GM21576 (cell line): ENCODE results near the gene SMO.

Source experiments
- ATAC-seq: cut with Tn5 transposase; IDR thresholded peaks from one replicate; pipeline ENCODE4 v1.9.1; 2021; ENCODE audit warnings: mild to moderate bottlenecking, moderate library complexity; ENCODE audit not compliant: unreplicated experiment

SMO gene

DNA sequence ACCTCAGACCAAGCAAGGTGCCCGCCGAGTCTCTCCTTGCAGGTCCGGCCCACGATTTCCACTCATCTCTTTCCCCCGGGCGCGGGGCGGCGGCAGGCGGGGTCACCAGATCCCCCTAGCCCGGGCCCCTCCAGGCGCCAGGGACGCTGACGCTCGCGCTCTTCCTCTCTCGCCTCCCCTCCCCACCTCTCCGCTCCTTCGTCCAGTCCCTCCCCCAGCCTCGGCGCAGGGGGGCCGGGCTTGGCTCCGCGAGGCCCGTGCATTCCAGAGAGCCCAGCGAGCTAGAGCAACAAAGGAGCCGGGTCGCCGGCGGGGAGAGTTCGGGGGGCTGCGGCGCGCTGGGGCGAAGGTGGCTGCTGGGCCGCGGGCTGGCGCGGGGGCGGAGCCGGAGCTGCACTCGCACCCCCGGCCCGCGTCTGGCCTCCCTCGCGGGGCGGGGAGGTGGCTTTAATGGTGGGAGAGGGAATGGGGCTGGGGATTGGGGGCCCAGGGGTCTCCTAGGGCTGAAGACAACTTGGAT, at the start of gene SMO:
TSS of gene SMO (plus strand) at position 262 of the 520 bp plus-strand sequence. CDS start 519 bp downstream, outside the sequence.
- ATAC-seq, result no peak

GRCh38 chr7:129143724-129144094, 44.7 kb upstream of the SMO start:
- no peak for ATAC-seq

- ATAC-seq, result peak; percentile 64
These were observed 44.2 kb upstream of the SMO start, which contains the start of gene TSPAN33 for GRCh38 chr7:129144095-129144833. TSPAN33 (plus strand) TSS chr7:129144707; CDS start chr7:129144981, 274 bp downstream.

GRCh38 chr7:129144834-129145668, 43.4 kb upstream of the SMO start:
- no peak for ATAC-seq

DNA sequence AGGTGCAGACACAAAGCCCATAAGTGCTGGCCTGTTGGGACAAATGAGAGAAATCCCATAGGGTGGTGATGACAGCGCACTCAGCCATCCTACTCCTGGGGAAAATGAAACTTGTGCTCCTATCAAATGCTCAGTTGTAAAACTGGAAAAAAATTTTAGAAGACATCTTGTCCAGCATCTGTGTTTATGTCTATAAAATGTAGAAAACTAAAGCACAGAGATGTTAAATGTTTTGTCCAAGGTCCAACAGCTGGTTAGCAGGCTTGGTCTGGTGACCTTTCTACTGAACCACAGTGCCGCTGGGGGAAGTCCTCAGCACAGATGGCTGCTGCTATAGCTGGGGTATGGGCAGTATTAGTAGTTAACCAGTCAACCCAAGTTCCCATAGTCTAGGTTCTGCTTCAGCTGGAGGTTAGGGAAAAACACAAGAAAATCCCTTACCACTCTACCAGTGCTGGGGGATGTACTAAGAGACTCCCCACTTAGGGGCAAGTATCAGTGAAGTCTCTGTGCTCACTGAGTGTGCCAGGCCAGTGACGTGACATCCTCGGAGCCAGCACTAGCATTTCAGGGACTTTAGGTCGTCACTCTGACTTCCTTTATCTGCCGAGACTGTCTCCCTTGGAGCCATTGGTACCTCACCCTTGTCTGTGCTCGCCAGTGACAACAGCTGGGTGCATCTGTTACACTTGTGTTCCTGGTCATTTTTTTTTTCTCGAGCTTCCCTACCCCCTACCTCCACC, 42.0 kb upstream of the SMO start:
- ATAC-seq, result peak; percentile 61

- no peak for ATAC-seq
These were observed 40.7 kb upstream of the SMO start for GRCh38 chr7:129147731-129148130.

- ATAC-seq, result no peak
These were observed 38.9 kb upstream of the SMO start for GRCh38 chr7:129149511-129149910.

GRCh38 chr7:129150199-129150996, 38.0 kb upstream of the SMO start:
- ATAC-seq, result no peak

- no peak for ATAC-seq
These were observed 30.8 kb upstream of the SMO start for GRCh38 chr7:129157651-129158050.

DNA sequence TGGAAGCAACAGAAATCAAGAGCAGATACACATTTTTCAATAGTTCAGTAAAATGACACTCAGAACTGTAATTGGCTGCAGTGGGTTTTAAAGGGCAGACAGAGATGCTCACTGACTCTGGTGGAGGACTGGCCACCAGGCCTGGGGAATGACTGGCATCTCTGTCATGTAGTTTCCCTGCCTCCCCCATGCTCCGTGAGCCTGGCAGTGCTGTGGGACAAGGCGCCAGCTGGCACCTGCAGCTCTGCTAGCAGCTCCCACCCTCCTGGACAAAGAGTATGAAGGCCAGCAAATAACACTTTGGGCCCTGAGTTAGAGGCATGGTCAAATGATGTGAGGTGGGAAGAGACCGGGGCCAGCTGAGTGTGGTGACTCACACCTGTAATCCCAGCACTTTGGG, 28.9 kb upstream of the SMO start:
- ATAC-seq, result no peak

- no peak for ATAC-seq
These were observed 28.1 kb upstream of the SMO start for GRCh38 chr7:129160161-129160905.

GRCh38 chr7:129161524-129162225, 26.8 kb upstream of the SMO start:
- no peak for ATAC-seq

GRCh38 chr7:129162732-129163131, 25.7 kb upstream of the SMO start:
- ATAC-seq, result no peak

DNA sequence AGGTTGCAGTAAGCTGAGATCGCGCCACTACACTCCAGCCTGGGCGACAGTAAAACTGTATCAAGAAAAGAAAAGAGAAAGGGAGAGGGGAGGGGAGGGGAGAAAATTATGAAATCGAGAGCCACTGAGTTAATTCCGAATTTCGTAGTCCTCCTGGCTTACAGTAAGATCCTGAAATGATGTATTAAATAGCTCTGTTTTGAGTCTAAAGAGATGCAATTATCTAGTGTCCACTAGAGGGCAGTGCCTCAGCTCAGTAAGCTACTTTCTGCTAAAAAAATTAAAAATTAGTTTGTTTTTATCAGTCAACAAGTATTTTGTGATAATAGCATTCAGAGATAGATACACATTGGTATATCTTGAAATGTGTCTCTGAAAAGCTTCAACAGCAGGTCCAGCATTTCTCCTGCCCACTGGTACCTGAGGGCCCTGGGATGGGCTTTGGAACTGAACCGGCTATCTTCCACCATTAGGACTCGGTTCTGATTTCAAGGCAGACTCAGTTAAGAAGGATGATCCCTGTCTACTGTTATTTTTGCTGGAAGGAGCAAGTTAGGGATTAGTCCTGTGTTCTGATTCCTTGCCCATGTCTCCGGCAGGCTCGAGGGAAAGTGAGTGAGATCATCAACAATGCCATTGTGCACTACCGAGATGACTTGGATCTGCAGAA, 24.4 kb upstream of the SMO start:
- ATAC-seq, result no peak

DNA sequence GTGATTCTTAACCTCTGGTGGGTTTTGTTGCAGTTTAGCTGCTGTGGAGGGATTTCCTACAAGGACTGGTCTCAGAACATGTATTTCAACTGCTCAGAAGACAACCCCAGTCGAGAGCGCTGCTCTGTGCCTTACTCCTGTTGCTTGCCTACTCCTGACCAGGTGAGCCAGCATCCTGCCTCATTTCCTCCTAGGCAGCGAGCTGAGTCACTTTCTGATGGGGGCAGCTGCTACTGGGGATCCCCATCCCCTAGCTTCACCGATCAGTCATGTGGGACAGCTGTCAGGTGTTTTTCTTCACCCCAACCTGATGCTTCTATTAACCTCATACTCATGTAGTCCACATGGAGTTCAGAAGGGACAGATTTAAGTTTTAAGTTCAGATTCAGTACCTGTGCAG, 21.7 kb upstream of the SMO start:
- peak; percentile 52 for ATAC-seq

DNA sequence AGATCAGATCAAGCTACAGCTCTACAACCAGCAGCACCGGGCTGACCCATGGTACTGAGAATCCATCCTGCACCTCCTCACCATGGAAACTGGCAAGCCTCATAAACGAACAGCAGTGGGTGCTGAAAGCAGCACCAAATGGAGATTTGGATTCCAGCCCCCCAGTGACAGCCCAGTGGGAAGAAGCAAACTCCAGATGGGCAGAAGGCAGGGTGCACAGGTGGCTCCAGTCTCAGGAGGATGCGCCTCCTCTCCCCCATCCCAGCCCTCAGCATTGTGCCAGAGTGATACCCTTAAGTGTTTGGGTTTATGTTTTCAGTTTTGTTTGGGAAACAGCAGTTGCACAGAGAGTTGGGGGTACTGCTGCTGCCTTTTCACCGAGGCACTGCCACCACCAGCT, 20.6 kb upstream of the SMO start:
- no peak for ATAC-seq

DNA sequence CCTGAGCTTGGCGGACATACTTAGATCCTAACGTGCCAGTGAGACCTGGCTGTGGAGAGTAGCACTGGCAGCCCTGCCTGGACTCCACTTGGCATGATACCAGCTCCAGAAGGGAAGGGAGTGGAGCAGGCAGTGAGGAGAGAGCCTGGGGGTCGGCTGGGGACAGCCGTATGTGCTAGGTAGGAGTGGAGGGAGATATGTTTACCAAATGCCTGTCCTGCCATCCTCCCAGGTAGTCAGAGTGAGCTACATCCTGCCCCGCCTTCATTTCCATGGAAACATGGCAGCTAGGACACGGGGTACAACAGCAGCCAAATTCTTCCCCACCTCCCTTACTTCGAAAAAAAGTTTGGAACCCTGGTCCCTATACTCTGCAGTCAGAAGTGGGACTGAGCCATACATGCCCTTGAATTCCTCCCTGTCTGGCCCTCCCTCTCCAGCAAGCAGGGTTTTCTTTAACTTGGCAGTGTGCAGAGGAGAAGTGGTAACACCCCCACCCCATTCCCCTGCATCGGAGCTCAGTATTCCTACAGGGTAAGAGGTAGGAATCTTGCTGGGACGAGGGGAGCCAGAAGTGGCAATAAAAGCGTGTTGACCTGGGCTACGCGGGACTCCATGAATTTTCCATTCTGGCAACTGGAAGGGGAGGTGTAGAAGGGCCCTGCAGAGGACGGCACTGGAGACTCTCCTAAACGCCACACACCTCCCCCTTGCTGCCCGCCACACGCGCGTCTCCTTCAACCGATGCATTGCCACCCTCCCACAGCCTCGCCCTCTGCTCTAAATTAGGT, 20.0 kb upstream of the SMO start:
- ATAC-seq, result no peak
